DMS53 treated with DMSO at 0.1 percent for 48 hours (cell line): Measurements from ENCODE around the gene CDC42EP2.

Experiments used
- DNase-seq: peaks from one replicate; lab custom pipeline; 2025; ENCODE audit not compliant: unreplicated experiment; lab: John Stamatoyannopoulos, UW

CDC42EP2 gene

DNA sequence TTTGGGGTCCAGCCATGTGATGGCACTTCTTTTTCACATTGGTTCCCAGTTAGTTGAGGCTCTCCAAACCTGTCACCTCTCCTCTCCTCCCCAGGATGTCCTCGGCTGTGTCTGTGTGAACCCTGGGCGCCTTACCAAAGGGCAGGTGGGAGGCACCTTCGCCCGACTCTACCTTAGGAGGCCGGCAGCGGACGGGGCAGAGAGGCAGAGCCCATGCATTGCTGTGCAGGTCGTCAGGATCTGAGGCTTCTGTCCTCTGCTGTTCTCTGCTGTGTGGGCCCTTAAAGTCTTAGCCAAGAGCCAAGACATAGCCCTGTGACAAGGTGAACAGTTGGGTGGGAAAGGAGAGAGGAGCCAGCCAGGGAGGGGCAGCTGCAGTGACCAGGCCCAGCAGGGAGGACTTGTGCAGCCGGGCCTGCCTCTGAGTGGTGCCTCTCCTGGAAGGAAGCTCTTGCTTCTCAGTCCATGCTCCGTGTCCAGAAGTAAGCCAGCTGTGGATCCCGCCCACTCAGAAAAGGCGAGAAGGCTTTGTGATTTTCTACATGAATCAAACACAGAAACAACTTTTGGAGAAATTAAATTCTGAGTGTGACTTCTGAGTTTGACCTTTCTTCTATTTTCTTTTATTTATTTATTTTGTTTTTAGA is 17.5 kb upstream of the CDC42EP2 start:
- no peak for DNase-seq

DNA sequence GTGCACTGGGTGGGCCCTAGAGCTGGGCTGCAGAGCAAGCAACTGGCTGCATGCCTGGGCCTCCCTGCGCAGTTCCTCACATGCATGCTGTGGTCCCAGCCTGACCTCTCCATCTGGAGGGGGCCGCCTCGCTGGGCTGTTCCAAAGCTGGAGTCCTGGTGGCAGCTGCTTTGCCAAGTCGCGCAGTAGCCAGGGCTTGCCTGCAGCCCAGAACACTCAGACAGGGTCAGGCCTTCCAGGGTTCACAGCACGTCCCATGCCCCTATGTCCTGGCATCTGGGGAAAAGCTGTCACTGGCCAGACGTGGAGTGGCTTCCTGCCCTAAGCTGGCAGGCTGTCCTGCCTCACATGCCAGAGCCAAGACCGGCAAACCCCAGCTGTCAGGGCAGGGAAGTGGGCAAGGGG is 16.5 kb upstream of the CDC42EP2 start:
- DNase-seq: no peak

DNA sequence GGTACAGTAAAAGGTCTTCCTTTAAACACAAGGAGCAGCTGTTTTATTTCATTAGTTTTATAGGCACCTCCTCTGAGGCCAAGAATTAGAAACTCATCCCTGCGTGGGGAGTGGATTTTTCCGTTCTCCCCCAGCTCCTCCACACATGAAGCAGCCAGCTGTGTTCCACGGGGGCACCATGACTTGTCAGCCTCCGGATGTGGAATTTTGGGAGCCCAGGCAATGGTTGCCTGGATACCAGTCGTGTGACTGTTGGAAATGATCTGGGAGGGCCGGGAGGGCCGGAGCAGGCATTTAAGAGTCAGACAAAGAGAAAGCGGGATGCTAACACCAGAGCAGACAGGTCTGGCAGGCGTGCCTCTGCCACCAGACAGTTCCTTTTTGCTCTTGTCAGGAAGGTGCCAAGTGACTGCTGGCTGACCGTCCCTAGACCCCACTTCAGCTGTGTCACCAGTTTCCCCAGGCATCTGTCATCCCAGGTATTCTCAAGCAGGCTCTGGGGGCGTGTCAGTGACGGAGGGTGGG is 15.9 kb upstream of the CDC42EP2 start:
- DNase-seq: no peak

DNA sequence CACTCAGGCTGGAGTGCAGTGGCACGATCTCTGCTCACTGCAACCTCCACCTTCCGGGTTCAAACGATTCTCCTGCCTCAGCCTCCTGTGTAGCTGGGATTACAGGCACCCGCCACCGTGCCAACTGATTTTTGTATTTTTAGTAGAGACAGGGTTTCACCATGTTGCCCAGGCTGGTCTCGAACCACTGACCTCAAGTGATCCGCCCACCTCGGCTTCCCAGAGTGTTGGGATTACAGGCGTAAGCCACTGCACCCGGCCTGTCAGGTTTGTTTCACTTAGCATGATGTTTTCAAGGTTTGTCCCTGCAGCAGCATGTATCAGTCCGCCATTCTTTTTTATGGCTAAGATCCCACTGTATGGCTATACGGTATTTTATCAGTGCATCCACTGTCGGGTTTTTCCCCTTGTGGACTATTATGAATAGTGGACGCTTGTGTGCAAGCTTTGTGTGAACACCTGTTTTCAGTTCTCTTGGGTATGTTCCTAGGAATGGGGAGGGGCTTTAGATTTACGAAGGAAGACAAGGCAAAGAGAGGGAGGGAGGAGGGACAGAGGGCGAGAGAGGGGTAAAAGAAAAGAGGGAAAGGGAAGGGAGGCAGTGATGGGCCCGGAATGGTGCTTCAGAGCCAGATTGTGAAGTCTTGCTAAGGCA is 13.9 kb upstream of the CDC42EP2 start:
- no peak for DNase-seq

DNA sequence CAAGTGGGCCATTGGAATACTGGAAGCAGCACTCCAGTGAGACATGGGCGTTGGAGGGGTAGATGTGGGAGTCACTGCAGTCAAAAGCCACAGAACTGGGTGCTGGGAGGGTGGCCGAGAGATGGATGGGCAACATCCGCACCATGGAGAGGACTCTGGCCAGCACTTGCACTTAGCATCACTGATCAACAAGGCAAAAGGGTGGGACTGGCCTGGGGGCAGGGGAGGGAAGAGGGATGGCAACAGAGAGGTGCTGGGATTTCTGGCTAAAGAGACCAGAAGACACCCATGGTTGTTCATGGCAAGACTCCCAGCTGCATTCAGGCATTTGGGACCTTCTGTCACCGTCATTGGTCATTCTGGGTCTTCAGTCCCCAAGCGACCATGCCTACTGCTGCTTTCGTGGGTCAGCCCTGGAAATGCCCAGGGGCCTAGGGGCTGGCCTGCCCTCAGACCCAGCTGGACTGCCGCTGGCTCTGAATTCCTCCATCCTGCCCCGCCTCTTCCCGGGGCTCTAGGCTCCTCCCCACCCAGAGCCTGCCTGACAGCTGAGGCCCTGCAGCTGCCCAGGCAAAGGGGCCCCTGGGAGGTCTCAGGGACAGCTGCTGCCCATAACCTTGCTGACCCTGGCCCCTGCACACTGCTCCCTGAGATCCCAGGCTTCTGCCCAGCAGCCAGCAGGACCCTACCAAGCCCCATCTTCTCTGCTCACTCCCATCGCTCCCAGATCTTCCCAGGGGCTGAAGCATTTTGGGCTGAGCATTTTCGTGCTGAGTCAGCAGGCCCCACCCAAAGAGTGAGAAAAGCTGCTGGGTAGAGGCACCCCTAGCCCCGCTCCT is 13.0 kb upstream of the CDC42EP2 start:
- DNase-seq: no peak

DNA sequence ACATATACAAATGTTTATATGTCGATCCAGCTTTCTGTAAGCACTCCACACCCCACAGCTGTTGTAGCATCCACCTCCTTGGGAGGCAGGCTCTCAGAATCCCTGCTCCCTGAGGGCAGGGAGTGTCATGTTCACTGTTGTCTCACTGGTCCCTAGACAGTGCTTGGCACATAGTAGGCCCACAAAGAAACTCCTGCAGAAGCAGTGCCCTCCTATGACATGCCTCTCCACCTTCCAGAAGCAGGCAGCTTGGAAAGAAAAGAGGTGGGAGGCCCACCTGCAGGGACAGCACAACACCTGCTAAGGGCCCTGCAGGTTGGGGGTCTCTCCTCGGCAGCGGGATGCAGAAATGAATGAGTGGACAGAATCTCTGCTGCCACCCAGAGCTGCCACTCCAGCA is 11.1 kb upstream of the CDC42EP2 start:
- DNase-seq: no peak

DNA sequence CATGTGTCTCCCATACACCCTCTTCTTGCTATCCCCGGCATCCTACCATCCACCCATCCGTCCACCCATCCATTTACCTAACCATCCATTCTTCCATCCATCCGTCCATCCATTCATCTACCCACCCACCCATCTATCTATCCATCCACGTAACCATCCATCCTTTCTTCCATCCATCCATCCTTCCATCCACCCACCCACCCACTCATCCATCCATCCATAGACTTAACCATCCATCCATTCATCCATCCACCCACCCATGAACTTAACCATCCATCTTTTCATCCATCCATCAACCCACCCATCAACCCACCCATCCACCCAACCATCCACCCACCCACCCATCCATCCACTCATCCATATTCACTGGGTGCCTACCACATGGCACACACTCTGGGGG is 10.6 kb upstream of the CDC42EP2 start:
- DNase-seq: no peak

DNA sequence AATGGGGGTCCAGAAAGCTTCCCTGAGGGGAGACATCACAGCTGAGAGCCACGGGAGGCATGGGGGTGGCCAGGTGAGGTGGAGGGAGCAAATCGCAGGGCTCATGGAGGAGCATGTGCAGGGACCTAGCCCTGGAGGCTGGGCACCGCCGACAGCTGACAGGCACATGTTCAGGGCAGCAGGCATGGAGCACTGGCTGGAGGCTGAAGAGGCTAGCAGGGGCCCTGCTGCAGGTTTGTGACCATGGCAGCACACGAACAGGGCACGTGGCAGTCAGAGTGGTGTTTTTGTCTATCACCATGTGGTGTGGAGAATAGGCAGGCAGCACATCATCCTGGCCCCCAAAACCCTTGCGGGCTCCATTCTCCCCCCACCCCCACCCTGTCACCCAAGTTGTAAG is 10.1 kb upstream of the CDC42EP2 start:
- no peak for DNase-seq

DNA sequence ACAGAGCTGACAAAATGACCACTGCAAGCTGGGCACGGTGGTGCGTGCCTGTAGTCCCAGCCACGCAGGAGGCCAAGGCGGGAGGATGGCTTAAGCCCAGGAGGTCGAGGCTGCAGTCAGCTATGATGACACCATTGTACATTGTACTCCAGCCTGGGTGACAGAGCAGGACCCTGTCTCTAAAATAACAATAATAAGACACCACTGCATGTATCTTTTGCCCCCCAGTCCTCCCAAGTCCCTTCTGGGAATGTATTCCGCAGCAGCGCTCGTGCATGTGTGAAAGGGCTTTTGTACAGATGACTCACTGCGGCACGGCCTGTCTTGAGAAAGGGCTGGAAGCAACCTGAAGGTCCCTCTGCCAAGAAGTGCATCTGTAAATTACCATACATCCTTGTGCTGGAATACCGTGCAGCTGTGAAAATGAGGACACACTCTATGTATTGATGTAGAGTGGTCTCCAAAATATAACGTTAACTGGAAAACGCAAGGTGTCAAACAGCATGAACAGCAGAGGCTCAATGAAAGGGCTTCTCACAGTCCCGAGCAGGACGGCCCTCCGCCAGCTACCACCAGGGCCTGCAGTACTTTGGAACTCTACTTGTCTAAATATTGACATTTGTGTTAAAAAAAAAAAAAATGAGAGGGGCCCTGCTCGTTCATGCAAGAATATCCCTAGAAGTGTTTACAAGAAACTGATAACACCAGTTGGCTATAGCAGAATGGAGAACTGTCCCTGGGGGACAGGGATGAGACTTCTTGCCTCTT is 9.0 kb upstream of the CDC42EP2 start:
- DNase-seq: peak; percentile 29

DNA sequence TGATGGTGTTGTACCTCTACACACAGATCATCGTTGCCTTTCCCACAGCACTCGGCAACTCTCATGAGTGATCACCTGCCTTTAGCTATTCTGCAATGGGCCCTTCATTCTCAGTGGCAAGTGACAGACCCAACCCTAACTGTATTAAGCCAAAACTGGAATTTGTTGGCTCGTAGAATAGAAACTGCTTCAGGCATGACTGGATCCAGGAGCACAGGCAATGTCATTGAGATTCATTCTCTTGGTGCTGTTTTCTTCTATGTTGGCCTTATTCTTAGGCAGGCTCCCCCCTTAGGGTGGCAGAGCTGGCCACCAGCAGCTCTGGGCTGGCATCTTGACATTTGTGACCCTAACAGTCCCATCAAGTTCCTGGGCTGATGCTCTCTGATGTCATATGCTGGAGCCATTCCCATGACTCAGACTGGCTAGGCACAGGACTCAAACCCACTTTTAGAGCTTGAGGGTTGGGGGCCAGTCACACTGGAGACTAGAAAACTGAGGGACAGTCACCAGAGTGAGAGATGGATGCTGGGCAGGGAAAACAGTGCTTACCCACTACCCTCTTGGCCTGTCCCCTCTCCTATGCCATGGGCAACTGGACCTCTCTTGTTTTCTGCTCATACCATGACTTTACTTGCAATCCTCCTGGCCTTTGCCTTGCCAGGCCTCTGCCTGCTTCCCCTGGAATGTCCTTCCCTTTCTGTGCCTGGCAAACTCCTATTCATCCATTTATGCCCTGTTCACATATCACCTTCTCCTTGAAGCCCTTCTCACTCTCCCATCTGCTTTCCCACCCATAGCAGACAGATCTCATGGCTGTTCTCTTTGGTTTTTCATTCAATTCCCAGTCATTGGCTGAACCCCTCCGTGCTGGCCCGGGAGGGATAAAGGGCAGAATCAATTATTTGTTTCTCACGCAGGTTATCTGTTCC is 7.1 kb upstream of the CDC42EP2 start:
- no peak for DNase-seq

DNA sequence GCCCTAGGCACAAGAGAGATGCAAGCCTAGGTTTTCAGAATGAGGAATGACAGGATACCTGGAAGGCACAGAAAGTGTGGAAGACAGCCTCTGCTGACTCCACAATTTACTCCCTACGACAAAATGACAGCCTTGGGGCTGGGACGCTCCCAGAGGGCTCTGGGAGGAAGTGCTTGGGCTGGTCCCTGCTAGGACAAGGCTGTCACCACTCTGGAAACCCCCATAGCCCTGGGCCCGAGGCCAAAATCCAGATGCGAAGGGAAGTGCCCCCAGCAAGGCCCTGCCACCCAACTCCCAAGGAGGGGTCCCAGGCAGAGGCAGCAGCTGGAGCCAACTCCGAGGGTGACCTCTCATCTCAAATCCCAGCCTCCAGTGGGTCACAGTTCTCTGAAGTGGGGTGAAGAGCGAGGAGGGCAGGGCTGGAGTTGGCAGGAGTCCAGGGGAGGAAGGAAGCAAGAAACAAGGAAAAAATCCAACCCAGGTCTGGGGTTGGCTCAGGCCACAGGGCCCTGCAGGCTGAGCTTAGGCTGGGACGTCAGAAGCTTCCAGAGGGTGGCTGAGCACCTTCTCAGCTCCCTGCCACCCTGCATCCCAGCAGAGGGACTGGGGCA is 6.3 kb upstream of the CDC42EP2 start:
- peak; percentile 11 for DNase-seq

DNA sequence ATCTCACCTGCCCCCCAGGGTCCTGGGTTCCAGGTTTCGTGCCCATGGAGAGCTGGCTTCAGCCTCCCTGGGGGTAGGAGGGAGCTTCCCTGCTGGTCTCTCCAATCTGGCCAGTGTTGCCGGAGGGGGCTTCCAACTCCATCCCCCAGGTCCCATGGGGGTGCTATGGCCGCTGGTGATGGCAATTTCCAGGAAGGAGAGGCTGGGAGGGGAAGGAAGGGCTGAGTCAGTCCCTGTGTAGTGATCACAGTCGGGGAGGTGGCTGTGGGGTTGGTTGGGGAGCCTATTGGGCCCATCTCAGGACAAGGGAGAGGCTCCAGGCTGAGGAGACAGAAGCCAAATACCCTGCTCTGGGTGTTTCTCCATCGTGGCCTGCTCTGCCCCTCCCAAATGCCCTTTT is 5.7 kb upstream of the CDC42EP2 start:
- DNase-seq: no peak

DNA sequence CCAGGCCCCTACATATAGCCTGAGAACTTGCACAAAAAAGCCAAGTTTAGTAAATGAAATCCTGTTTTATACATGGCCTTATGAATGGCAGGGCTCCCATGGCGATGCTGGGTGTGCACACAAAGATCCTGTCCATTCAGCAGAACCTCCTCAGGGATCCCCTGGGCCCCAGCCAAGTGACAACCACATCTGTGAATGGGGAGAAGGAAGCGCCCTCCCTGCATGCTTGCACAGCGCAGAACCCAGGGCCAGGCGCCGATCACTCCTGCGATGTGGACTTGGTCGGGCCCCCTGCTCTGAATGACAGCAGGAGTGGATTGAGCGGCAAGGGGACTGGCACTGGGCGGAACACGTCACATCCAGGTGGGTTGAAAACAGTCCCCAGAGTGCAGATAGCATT is 4.5 kb upstream of the CDC42EP2 start:
- DNase-seq: no peak

DNA sequence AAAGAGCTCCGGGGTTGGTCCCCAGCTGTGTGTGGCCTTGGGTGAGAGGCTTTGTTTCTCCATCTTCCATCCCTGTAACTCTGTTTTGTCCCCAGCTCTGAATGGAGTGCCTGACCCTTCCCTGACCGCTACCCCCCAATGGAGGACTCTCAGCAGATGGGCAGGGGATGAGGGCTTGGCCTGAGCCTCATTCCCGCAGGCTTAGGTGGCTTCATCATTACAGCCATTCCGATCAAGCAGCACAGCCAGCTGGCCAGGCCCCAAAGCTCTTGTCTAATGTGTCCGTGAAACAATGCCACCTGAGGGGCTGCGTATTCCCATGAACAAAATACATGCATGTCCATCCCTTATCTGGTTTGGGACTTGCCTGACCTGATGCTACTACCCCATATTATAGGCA is 3.9 kb upstream of the CDC42EP2 start:
- DNase-seq: no peak

DNA sequence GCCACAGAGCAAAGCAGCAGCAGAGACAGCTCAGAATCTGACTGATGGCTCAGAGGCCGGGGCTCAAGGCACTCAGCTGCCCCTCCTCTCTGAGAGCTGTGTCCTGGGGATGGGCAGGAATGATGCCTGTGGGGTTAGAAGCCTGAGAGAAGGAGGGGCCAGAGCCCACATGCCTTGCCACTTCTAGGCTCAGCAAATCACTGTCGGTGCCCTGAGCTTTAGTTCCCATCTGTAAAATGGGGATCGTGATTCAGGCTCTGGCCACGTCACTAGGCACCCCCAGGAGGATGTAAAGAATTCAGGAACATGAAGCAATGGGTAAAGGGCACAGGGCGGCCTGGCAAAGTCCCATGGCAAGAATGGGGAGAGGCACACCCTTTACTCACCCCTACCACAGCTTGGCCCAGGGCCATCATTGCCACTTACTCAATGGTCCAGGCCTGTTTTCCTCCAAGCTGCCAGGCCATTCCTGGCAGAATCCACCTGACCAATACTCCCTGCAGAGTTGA is 3.4 kb upstream of the CDC42EP2 start:
- DNase-seq: no peak

DNA sequence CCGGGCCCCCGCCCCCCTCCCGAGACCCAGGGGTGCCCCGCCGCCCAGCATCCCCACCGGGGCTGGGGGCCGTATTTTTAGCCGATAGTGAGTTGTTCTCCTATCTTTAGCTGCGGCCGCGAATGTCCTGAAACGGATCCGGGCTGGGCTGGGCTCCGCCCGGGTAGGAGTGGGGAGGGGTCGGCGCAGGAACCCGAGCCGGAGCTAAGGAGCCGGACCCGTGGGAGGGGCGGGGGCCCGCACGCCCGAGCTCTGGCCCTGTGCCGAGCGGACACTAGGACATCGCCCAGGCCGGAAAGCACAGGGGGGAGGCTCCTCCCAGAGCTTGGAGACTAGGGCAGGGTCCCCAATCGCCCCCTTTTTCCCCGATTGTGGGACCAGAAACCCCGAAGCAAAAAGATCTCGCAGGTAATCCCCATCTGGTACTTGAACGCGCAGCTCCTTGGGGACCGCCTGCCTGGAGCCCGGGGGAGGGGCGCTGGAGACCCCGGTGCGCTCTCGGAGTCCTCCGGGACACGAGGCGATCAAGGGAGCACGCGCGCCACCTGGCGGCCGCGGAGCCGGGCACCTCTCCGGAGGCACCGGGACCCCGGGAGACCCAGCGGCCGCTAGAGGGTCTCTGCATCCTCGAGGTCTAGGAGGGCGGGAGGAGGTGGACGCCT is 669 bp downstream of the CDC42EP2 start:
- peak; percentile 55 for DNase-seq

DNA sequence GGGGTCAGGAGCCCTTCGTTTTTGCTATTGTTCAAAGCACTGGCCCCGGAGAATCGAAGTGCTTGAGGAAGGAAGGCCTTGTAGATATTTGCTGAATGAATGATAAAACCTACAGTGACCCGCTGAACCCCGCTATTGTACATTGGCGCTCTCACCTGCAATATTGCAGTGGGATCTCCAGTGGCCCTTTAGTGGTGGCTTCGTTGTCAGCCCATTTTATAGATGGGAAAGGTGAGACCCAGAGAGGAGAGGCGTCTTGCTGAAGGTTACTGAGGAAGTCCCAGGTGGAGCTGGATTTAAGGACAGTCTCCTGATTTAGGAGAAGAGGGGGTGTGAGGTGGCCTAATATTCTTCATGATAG is 1.2 kb downstream of the CDC42EP2 start:
- DNase-seq: peak; percentile 50

DNA sequence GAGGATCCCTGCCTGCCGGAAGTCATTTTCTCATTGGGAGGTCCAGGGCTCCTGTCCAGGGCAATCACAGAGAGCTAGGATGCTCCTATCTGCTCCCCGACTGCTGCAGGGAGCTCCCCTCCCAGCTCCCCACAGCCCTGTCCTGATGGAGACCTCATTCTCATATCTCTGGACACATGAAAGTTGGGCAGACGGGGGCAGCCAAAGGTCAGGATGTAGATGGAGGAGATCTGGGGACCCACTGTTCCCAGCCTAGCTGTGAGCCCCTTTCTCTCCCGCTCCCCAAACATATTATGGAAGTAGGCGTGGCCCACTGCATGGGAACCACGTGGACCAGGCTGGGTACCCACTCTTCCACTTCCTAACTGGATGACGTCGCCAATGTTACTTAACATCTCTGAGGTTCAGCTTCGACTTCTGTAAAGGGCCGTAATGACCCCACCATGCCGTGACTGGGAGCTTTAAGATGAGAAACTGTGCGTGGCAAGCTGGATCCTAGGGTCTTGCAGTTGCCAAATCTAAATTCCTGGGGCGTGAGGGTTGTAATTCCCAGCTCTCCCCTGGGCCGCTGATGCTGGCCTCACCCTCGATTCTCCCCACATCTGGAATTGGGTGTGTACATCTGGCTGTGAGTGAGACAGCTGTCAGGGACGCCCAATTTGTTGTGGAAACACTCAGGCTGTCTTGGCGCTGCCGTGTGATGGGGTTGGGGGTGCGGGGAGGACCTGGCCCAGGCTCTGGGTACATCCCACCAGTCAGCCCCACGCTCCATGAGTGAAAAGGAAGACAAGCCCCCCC is 1.8 kb downstream of the CDC42EP2 start:
- no peak for DNase-seq
